Kidney (tissue), 14 donors: ENCODE measurements around the gene NAB2. TPM values are rescaled to one million over a fixed set of nuclear protein-coding genes. Genes with fewer than 3 reads are reported as not detected.

ENCODE experiments used
- DNase-seq, 5 donors: peaks; one replicate each; pipeline ENCODE4 v3.0.0-alpha.2; 2013 to 2020
- FAIRE-seq: peaks from 2 replicates; lab custom pipeline; 2012; peaks lifted over from hg19 to GRCh38; lab: Jason Lieb, UNC
- H3K27ac ChIP-seq, 2 donors: one replicate each; pipeline ENCODE4 v1.7.0; 2013; ENCODE audit warnings: low read depth in 2 of 2, low read length in 2 of 2, inconsistent platforms in 1 of 2
- H3K27me3 ChIP-seq: one replicate; pipeline ENCODE4 v1.7.1; 2013; ENCODE audit warnings: low read length, inconsistent platforms; ENCODE audit not compliant: control insufficient read depth, insufficient read depth
- H3K36me3 ChIP-seq, 3 donors: one replicate each; pipeline versions ENCODE4 v1.7.0 to v1.7.1; 2013; ENCODE audit warnings: low read length in 3 of 3, control low read depth in 1 of 3, inconsistent platforms in 1 of 3; ENCODE audit not compliant: insufficient read depth in 3 of 3, control insufficient read depth in 2 of 3
- H3K4me1 ChIP-seq, 3 donors: one replicate each; pipeline versions ENCODE4 v1.7.0 to v1.7.1; 2013; ENCODE audit warnings: low read length in 3 of 3, inconsistent platforms in 1 of 3, low read depth in 1 of 3; ENCODE audit not compliant: control insufficient read depth in 2 of 3, insufficient read depth in 2 of 3
- H3K4me3 ChIP-seq, 3 donors: one replicate each; pipeline versions ENCODE4 v1.7.0 to v1.8.1; 2013; ENCODE audit warnings: low read length in 3 of 3, control low read depth in 1 of 3, inconsistent platforms in 1 of 3
- H3K9ac ChIP-seq, 3 donors: one replicate each; pipeline versions ENCODE4 v1.7.0 to v1.7.1; 2013; ENCODE audit warnings: low read length in 3 of 3, control low read depth in 1 of 3, inconsistent platforms in 1 of 3
- H3K9me3 ChIP-seq, 3 donors: one replicate each; pipeline versions ENCODE4 v1.7.0 to v1.7.1; 2013; ENCODE audit warnings: low read length in 3 of 3, control low read depth in 1 of 3, inconsistent platforms in 1 of 3; ENCODE audit not compliant: control insufficient read depth in 2 of 3, insufficient read depth in 1 of 3
- CTCF ChIP-seq: IDR thresholded peaks from 3 replicates; pipeline ENCODE4 v1.5.1; 2012; ENCODE audit warnings: mild to moderate bottlenecking, moderate library complexity, borderline replicate concordance; ENCODE audit not compliant: insufficient read depth; ENCODE audit errors: extremely low read depth
- intact Hi-C: fragments of 100-400 bp; cut with DNase I; formaldehyde crosslinking; loops from one replicate; pipeline ENCODE4 v1.11.1; 2022
- polyA plus RNA-seq: library from polyadenylated mRNA; stranded (reverse); fragments of 350-450 nt; fragmentation: Illumina TruSeq; extraction: RNeasy Lipid Tissue Mini Kit (QIAGEN cat#74804); gene quantifications from one replicate; pipeline ENCODE4 v1.2.3, GENCODE V29; 2014; ENCODE audit warnings: low read depth, low replicate concordance; ENCODE audit not compliant: insufficient read depth
- total RNA-seq: library from RNA; stranded (reverse); fragmentation: NEBNext Ultra II Directional; extraction: Animal tissue kit (Norgen Biotek cat#: 25700); gene quantifications from one replicate; pipeline ENCODE4 v1.2.1, GENCODE V29; 2021
- donor health status: control.
- donor health status: control.
- donor health status: control.
- donor health status: control.
- donor health status: control.
- donor health status: DM: yes; HTN: yes; CAD: no.
- donor health status: Normal renal cell carcinoma (clear cell type).

Gene NAB2
- total and polyA plus RNA-seq, 2 donors from 2014 or later = 13.9 to 28.0 TPM

GRCh38 chr12:57092529-57092862 is 3.6 kb downstream of the NAB2 start:
- peaks cover 0 to 21% (median 4%) of the 10 kb centered on the region in 3 donors for H3K4me1 ChIP-seq
- DNase-seq (peak in 1 of 5 donors; percentile 31), FAIRE-seq (no peak)
- no peak overlapping the region for H3K9ac ChIP-seq
- TF ChIP-seq CTCF = no peak
- no peaks in the 10 kb centered on the region for H3K27me3 ChIP-seq
- H3K27ac ChIP-seq = no peak overlapping the region
- no peaks in the 10 kb centered on the region for H3K9me3 ChIP-seq
- intact Hi-C loops = no loop called here
- no peak overlapping the region for H3K4me3 ChIP-seq
- H3K36me3 ChIP-seq = peaks cover 5 to 40% (median 9%) of the 10 kb centered on the region in 3 donors

- Histone ChIP-seq H3K9me3 (no peaks in the 10 kb centered on the region), H3K27me3 (no peaks in the 10 kb centered on the region), H3K27ac (peak overlapping the region in 1 of 2 donors; percentile 41), H3K4me1 (peaks cover 0 to 21% (median 4%) of the 10 kb centered on the region in 3 donors), H3K36me3 (peaks cover 5 to 42% (median 11%) of the 10 kb centered on the region in 3 donors), H3K4me3 (no peak overlapping the region), H3K9ac (no peak overlapping the region)
- FAIRE-seq = no peak
- no peak for TF ChIP-seq CTCF
- intact Hi-C loops = no loop called here
- DNase-seq = peak in 1 of 5 donors; percentile 82
Measured at GRCh38 chr12:57092876-57093414, 4.0 kb downstream of the NAB2 start.

- Histone ChIP-seq H3K9ac (no peak overlapping the region), H3K27me3 (no peaks in the 10 kb centered on the region), H3K4me3 (no peak overlapping the region), H3K4me1 (peaks cover 0 to 21% (median 0%) of the 10 kb centered on the region in 3 donors), H3K9me3 (no peaks in the 10 kb centered on the region), H3K36me3 (peaks cover 5 to 48% (median 14%) of the 10 kb centered on the region in 3 donors), H3K27ac (peak overlapping the region; percentile 63 to 82)
- no peak for FAIRE-seq
- intact Hi-C loops = no loop called here
- TF ChIP-seq CTCF = peak; percentile 35
- peak; percentile 79 to 95 (median 85) for DNase-seq
Measured at GRCh38 chr12:57093415-57094207, 4.7 kb downstream of the NAB2 start.
